ENCODE results near the gene L1TD1.
"Not testable (repeated sequence)": the region's sequence is repeated elsewhere in the genome, so short reads cannot be mapped to it uniquely, and the experiment has no call there.

Gene L1TD1

GRCh38 chr1:62194651-62195544, at the start of gene L1TD1:
Gene L1TD1 (plus strand): TSS chr1:62194849. CDS start chr1:62206629, 11,780 bp downstream.
- no peak for DNase-seq

GRCh38 chr1:62159940-62160348, 34.7 kb upstream of the L1TD1 start:
- no peak for DNase-seq

- DNase-seq, result no peak
Observed at GRCh38 chr1:62161711-62162110, 32.9 kb upstream of the L1TD1 start.

- not testable (repeated sequence) for DNase-seq
Observed at GRCh38 chr1:62170380-62170779, 24.3 kb upstream of the L1TD1 start.

- DNase-seq, result peak; percentile 34
Observed at GRCh38 chr1:62175568-62176179, 19.0 kb upstream of the L1TD1 start.

GRCh38 chr1:62176597-62177312, 17.9 kb upstream of the L1TD1 start:
- no peak for DNase-seq

GRCh38 chr1:62177621-62178020, 17.0 kb upstream of the L1TD1 start:
- no peak for DNase-seq

GRCh38 chr1:62178372-62178771, 16.3 kb upstream of the L1TD1 start:
- DNase-seq, result no peak

GRCh38 chr1:62180054-62180453, 14.6 kb upstream of the L1TD1 start:
- DNase-seq, result not testable (repeated sequence)

GRCh38 chr1:62180639-62181038, 14.0 kb upstream of the L1TD1 start:
- DNase-seq, result no peak

- no peak for DNase-seq
Observed at GRCh38 chr1:62181532-62181931, 13.1 kb upstream of the L1TD1 start.

- not testable (repeated sequence) for DNase-seq
Observed at GRCh38 chr1:62182157-62182556, 12.5 kb upstream of the L1TD1 start.

- not testable (repeated sequence) for DNase-seq
Observed at GRCh38 chr1:62183164-62184020, 11.3 kb upstream of the L1TD1 start.

GRCh38 chr1:62184336-62184735, 10.3 kb upstream of the L1TD1 start:
- DNase-seq, result no peak

- not testable (repeated sequence) for DNase-seq
Observed at GRCh38 chr1:62185233-62185632, 9.4 kb upstream of the L1TD1 start.

GRCh38 chr1:62185677-62186076, 9.0 kb upstream of the L1TD1 start:
- no peak for DNase-seq

GRCh38 chr1:62187548-62187947, 7.1 kb upstream of the L1TD1 start:
- no peak for DNase-seq

GRCh38 chr1:62188111-62188510, 6.5 kb upstream of the L1TD1 start:
- DNase-seq, result no peak

- DNase-seq, result no peak
Observed at GRCh38 chr1:62196086-62196690, 1.5 kb downstream of the L1TD1 start.

GRCh38 chr1:62198069-62198780, 3.6 kb downstream of the L1TD1 start:
- no peak for DNase-seq

GRCh38 chr1:62198781-62199125, 4.1 kb downstream of the L1TD1 start:
- no peak for DNase-seq

GRCh38 chr1:62207187-62207586, 12.5 kb downstream of the L1TD1 start:
- DNase-seq, result no peak
